HG02571 (cell line): Measurements from ENCODE around the gene CACUL1.
"Not testable (repeated sequence)": the region's sequence is repeated elsewhere in the genome, so short reads cannot be mapped to it uniquely, and the experiment has no call there.

ENCODE experiments used
- ATAC-seq: cut with Tn5 transposase; IDR thresholded peaks from one replicate; pipeline ENCODE4 v1.9.1; 2021; ENCODE audit warnings: mild to moderate bottlenecking, moderate library complexity; ENCODE audit not compliant: unreplicated experiment

CACUL1 gene

DNA sequence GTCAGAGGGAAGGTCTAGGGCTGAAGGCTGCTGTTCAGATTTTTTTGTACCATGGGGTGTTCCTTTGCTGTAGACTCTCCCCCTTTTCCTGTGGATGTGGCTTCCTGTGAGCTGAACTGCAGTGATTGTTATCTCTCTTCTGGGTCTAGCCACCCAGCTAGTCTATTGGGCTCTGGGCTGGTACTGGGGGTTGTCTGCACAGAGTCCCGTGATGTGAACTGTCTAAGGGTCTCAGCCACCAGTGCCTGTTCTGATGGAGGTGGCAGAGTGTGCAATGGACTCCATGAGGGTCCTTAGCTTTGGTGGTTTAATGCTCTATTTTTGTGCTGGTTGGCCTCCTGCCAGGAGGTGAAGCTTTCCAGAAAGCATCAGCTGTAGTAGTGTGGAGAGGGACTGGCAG lies 96.6 kb downstream of the CACUL1 start:
- ATAC-seq, result not testable (repeated sequence)

DNA sequence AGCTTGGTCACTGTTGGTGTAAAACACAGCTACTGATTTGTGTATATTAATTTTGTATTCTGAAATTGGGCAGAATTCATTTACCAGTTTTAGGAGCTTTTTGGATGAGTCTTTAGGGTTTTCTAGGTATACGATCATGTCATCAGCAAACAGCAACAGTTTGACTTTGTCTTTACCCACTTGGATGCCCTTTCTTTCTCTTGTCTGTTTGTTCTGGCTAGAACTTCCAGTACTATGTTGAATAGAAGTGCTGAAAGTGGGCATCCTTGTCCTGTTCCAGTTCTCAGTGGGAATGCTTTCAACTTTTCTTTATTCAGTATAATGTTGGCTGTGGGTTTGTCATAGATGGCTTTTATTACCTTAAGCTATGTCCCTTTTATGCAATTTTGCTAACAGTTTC lies 109.5 kb downstream of the CACUL1 start:
- ATAC-seq, result not testable (repeated sequence)

DNA sequence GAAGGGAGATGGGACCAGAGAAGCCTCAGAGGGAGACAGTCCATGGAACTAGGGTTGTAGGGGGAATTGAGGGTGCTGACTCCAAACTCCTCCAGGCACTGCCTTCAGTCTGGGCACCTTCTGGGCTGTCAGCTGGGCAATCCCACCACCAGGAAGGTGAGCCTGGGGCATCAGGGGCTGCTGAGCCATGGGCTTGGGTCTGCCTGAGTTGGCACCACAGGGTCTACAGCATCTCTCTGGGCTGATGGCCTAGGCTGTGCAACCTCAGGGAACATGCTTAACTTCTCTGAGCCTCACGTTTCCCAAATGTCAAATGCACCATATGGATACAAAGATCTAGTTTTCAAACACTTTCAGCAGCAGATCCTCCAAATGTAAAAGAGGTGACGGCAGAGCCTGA lies 112.5 kb downstream of the CACUL1 start:
- ATAC-seq, result no peak

DNA sequence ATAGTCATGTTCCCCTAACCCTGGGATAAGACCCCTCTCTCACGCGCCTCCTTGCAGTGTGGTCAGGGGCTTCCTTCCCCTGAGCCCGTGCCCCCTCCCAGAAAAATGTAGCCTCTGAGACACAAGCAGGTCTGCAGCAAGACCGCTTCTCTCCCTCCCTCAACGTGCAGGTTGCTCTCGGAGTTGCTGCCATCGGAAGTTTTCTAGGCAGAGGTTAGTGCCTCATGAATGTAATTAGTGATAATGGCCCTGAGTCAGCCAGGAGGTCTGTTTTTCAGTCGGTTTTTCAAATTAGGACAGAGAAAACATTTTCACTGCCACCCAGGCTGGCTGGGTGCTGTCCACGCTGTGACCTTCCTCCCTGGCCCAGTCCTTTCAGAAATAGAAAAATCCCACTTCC lies 116.1 kb downstream of the CACUL1 start:
- ATAC-seq, result no peak

DNA sequence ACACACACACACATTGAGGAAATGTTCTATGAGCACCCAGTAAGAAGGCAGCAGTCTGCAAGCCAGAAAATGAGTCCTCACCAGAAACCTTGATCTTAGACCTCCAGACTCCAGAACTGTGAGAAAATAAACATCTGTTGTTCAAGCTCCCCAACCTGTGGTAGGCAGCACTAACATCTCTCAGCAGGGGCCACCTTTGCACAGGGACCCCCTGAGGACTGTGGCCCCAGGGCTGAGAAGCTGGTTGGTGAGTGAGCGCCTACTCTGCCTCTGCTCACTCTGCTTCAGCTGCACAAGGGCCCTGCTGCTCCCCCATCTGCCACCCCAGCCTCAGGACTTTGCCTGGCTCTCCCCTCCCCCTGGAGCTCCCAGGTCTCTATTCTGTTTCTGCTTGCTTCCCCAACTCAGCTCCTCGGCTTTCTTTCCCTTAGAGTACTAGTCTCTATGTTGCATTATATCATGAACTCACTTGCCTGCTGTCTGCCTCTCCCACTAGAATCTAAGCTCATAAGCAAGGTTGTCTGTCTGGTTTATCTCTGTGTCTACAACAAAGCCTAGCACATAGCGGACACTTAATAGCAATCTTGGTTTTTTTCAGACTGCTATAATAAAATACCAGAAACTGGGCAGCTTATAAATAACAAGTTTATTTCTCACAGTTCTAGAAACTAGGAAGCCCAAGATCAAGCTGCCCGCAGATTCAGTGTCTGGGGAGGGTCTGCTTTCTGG lies 118.9 kb downstream of the CACUL1 start:
- ATAC-seq, result no peak

GRCh38 chr10:118633786-118634185 lies 121.0 kb downstream of the CACUL1 start:
- ATAC-seq, result no peak

DNA sequence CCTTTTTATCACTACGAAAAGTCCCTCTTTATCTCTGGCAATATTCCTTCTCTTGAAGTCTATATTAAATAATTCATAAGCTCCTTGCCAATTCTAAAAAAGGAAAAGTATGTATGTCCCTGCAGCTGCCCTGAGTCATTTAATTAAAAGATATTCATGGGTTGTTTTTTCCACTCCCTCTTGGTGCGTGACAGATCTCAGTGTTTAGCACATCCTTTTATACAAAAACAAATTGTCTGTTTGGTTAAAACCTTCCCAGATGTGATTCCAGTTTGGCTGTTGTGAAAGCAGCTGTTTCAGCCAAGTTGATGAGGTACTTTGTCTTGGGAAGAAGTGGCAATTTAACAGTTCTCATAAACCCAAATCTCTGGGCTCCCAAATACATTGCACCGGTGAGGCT lies 125.6 kb downstream of the CACUL1 start:
- no peak for ATAC-seq

GRCh38 chr10:118628397-118628796 lies 126.4 kb downstream of the CACUL1 start:
- ATAC-seq, result no peak

DNA sequence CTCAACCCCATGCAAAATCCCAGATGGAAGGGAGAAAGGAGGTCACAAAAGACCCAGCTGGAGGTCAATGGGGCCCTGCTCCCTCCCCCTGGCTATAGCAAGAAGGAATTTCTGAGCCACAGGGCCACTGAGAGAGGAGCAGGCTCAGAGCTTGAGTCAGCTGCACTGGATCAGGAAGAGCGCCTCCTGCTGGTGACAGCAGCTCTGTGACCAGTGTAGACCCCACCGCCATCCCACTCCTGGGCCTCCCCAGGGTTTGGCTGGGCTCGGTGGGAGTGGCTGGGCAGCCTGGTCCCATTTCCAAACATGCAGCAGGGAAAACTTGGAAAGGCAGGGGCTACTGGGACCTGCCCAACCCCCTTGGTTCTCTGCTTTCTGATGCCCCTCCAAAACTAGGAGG lies 127.8 kb downstream of the CACUL1 start:
- ATAC-seq, result no peak
